HEK293T (cell line): ENCODE data around the gene SC5D.

ENCODE experiments used
- CTCF ChIA-PET: fragments of 350-600 bp; formaldehyde crosslinking; extraction: SDS; loops from one replicate; lab custom pipeline; 2021; ENCODE audit warnings: antibody characterized with exemption, inconsistent platforms; lab: Yijun Ruan, JAX
- POLR2A ChIA-PET: fragments of 350-600 bp; formaldehyde crosslinking; extraction: SDS; loops from one replicate; lab custom pipeline; 2020; ENCODE audit warnings: antibody characterized with exemption, inconsistent platforms; lab: Yijun Ruan, JAX
- DNase-seq: peaks from one replicate; pipeline ENCODE4 v3.0.0; 2012; ENCODE audit warnings: mixed read lengths; ENCODE audit errors: extremely low spot score
- ARNT ChIP-seq: fragments of 450-650 bp; IDR thresholded peaks from 2 replicates; pipeline ENCODE4 v1.6.1; 2017; ENCODE audit warnings: mild to moderate bottlenecking
- BHLHE40 ChIP-seq: fragments of 450-650 bp; IDR thresholded peaks from 2 replicates; pipeline ENCODE4 v1.6.1; 2016; ENCODE audit warnings: mild to moderate bottlenecking, moderate library complexity, borderline replicate concordance
- CTBP1 ChIP-seq: fragments of 450-650 bp; IDR thresholded peaks from 2 replicates; pipeline ENCODE4 v1.6.1; 2016; ENCODE audit warnings: borderline replicate concordance
- ELF4 ChIP-seq: fragments of 450-650 bp; IDR thresholded peaks from 2 replicates; pipeline ENCODE4 v1.6.1; 2017; ENCODE audit warnings: antibody characterized with exemption
- FOXA1 ChIP-seq: fragments of 450-650 bp; IDR thresholded peaks from 2 replicates; pipeline ENCODE4 v1.6.1; 2016; ENCODE audit warnings: mild to moderate bottlenecking
- FOXK2 ChIP-seq: fragments of 450-650 bp; IDR thresholded peaks from 2 replicates; pipeline ENCODE4 v1.6.1; 2016; ENCODE audit warnings: mild to moderate bottlenecking
- FOXM1 ChIP-seq: fragments of 450-650 bp; IDR thresholded peaks from 2 replicates; pipeline ENCODE4 v1.6.1; 2017; ENCODE audit warnings: mild to moderate bottlenecking, borderline replicate concordance
- HDGF ChIP-seq: fragments of 450-650 bp; IDR thresholded peaks from 2 replicates; pipeline ENCODE4 v1.6.1; 2017; ENCODE audit warnings: antibody characterized with exemption, borderline replicate concordance
- L3MBTL2 ChIP-seq: fragments of 450-650 bp; conservative IDR thresholded peaks from 2 replicates; pipeline ENCODE4 v1.6.1; 2016; ENCODE audit warnings: mild to moderate bottlenecking
- LEF1 ChIP-seq: fragments of 450-650 bp; IDR thresholded peaks from 2 replicates; pipeline ENCODE4 v1.6.1; 2017; ENCODE audit warnings: mild to moderate bottlenecking, borderline replicate concordance
- NFRKB ChIP-seq: fragments of 450-650 bp; IDR thresholded peaks from 2 replicates; pipeline ENCODE4 v1.6.1; 2016; ENCODE audit warnings: mild to moderate bottlenecking, moderate library complexity
- SP1 ChIP-seq: fragments of 450-650 bp; IDR thresholded peaks from 2 replicates; pipeline ENCODE4 v1.6.1; 2017
- SUZ12 ChIP-seq: fragments of 450-650 bp; IDR thresholded peaks from 2 replicates; pipeline ENCODE4 v1.6.1; 2016; ENCODE audit warnings: mild to moderate bottlenecking
- TARDBP ChIP-seq: fragments of 450-650 bp; IDR thresholded peaks from 2 replicates; pipeline ENCODE4 v1.6.1; 2016
- ZNF384 ChIP-seq: fragments of 450-650 bp; IDR thresholded peaks from 2 replicates; pipeline ENCODE4 v1.6.1; 2016
- TF ChIP-seq, protein P1 (sequence below): fragments of 450-650 bp; IDR thresholded peaks from 2 replicates; pipeline ENCODE4 v1.6.1; 2016

SC5D gene

DNA sequence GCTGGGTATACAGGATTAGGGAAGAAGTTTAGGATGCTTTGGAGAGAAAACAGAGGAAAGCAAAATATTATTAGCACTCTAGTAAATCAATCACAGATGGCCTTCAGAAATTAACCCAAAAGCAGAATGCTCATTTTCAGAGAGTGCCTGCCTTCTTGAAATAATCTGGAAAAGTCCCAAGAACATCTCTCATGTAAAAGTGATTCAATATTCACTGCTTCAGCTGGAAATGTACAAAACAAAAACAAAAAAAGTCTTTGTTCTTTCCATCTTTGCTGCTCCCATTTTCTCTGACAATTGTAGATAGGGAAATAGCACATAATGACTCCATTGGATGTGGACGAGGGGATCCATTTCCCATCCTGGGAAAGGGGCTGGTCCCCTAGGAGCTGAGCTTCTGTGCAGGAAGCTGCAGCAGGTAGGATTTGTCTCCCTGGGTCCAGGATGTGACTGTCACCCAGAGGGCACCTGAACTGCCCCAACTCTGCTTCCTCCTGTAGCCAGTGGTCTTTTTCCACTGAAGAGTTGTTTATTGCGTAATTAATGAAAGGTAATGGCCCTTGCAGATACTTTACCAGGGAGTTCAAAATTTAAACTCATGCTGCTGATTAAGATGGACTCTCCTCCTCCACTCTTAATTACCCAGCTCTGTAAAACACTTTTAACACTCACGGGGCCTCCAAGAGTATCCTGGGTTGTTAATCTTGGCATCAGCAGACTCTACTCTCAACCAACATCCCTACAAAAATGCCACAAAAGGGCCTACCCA is 57.9 kb downstream of the SC5D start:
- ChIA-PET CTCF (interaction anchor here (0.8 kb wide), 1 partner anchor 155 kb away, joined by 4 read pairs; no protein-coding TSS in a partner anchor), POLR2A (no interaction called here)
- no peak for TF ChIP-seq ZNF384
- TF ChIP-seq, protein P1, sequence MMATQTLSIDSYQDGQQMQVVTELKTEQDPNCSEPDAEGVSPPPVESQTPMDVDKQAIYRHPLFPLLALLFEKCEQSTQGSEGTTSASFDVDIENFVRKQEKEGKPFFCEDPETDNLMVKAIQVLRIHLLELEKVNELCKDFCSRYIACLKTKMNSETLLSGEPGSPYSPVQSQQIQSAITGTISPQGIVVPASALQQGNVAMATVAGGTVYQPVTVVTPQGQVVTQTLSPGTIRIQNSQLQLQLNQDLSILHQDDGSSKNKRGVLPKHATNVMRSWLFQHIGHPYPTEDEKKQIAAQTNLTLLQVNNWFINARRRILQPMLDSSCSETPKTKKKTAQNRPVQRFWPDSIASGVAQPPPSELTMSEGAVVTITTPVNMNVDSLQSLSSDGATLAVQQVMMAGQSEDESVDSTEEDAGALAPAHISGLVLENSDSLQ = no peak
- no peak for TF ChIP-seq CTBP1
- TF ChIP-seq TARDBP = no peak
- no peak for TF ChIP-seq ARNT
- no peak for DNase-seq

DNA sequence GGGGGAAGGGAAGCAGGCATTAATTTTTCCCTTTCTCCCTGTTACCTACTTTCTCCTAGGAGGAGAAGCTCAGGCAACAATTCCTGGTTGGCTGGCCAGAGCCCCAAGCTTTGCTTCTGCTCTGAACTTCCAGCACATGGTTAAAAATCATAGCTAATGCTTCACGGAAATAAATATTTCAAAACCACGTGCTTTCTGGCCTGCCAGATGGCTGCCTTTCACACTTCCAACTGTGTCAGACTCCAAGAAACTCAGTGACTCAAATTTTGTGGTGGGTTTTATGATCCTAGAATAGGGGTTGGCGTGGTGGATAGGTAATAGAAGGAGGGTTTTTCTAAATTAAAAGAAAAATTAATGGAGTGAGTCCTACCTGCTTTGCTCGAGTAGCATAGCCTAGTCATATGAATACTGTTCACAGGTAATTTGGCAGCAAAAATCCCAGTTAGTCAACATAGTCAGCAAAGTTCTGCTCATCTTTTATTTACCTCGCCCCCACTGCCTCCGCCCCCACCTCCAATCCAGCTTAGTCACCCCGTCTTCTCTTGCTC is 58.6 kb downstream of the SC5D start:
- DNase-seq = no peak
- ChIA-PET POLR2A (no interaction called here), CTCF (interaction anchor here (0.8 kb wide), 1 partner anchor 156 kb away, joined by 4 read pairs; no protein-coding TSS in a partner anchor)
- TF ChIP-seq NFRKB (no peak), LEF1 (no peak), ARNT (no peak), BHLHE40 (no peak), L3MBTL2 (no peak), SP1 (no peak), FOXM1 (no peak), ZNF384 (no peak), CTBP1 (no peak), ELF4 (no peak), FOXA1 (no peak)
- TF ChIP-seq, protein P1 = no peak

DNA sequence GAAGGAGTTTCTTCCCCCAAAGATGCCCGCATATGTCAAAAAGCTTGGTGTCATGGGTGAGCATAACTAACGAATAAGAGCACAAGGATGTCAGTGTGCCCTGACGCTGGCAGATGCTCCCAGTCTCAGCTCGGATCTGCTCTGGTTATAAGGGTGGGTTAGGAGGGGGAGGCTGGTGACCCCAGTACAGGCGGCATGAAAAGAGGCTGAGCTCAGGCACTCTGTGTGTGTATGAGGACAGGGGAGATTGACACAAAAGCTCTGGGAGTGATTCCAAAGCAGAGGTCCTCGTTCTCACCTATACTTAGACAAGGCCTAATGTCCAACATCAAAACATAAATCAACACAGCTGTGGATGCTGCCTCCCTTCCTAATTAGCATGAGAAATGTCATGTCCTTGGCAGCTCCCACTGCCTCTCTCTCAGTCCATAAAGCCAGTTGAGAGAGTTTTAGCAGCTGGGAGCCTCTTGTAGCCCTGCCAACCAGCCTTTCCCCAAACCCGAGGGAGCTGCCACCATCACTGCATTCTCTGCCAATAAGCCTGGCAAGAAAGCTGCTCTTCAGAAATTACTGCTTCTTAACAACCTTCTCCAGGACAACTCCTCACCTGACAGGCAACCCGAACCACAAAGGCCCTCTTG is 59.8 kb downstream of the SC5D start:
- DNase-seq = no peak
- CTCF ChIA-PET = no interaction called here
- TF ChIP-seq FOXK2 = no peak
- no peak for TF ChIP-seq L3MBTL2
- TF ChIP-seq, protein P1 = no peak
- no peak for TF ChIP-seq CTBP1
- no peak for TF ChIP-seq ELF4
- no peak for TF ChIP-seq LEF1
- no peak for TF ChIP-seq FOXA1
- no peak for TF ChIP-seq SP1
- no peak for TF ChIP-seq TARDBP
- no peak for TF ChIP-seq ZNF384
- TF ChIP-seq SUZ12 = no peak
- no peak for TF ChIP-seq HDGF
- no peak for TF ChIP-seq NFRKB
- TF ChIP-seq BHLHE40 = no peak
- POLR2A ChIA-PET = no interaction called here

DNA sequence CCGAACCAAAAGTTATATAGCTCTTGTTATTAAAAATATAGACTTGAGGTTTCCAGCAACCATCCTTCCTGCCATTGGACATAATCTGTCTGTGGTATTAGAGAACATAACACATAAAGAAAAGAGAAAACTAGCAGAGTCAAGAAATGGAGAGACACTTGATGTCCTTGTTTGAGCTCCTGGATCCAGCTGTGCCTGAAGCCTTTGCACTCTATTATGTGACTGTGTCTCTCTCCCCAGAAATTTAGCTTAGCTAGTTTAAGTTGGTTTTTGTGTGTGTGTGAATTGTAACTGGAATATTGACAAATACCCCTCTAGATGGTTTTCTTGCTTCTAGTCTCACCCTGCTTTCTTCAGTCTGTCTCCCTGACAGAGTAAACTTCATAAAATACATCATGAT is 61.6 kb downstream of the SC5D start:
- POLR2A ChIA-PET = no interaction called here
- CTCF ChIA-PET = no interaction called here
- DNase-seq = no peak
- no peak for TF ChIP-seq FOXA1
- TF ChIP-seq ELF4 = no peak
- TF ChIP-seq ZNF384 = no peak
- no peak for TF ChIP-seq FOXK2
- no peak for TF ChIP-seq CTBP1
- no peak for TF ChIP-seq BHLHE40
- TF ChIP-seq, protein P1 = no peak
- TF ChIP-seq SUZ12 = no peak
- no peak for TF ChIP-seq L3MBTL2
- TF ChIP-seq ARNT = no peak

DNA sequence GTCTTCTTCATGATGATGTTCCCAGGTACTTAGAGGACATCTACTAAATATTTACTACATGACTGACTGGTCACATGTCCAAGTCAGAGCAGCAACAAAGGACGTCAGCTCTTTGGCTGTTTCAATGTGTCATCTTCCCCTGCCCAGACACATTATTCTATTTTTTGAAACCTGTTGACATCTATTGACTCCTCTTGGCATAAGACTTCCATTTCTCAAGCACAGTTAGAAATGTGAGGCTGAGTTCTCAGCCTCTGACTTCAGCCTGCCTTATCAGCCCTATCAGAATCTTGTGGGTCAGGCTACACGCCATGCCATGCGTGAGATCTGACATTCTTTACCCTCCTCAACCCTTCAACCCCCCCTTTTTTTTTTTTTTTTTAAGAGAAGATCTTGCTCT is 63.8 kb downstream of the SC5D start:
- ChIA-PET CTCF (interaction anchor here (0.6 kb wide), 1 partner anchor 19 kb away, joined by 3 read pairs; no protein-coding TSS in a partner anchor), POLR2A (no interaction called here)
- TF ChIP-seq ZNF384 (no peak), L3MBTL2 (no peak), HDGF (no peak), ARNT (no peak), FOXA1 (no peak), BHLHE40 (no peak), LEF1 (no peak), CTBP1 (no peak), ELF4 (no peak), SUZ12 (no peak), SP1 (no peak), FOXK2 (no peak), TARDBP (no peak), NFRKB (no peak), FOXM1 (no peak)
- TF ChIP-seq, protein P1 = no peak
- DNase-seq = no peak
